ENCODE measurements around the gene PLRG1.

PLRG1 gene

DNA sequence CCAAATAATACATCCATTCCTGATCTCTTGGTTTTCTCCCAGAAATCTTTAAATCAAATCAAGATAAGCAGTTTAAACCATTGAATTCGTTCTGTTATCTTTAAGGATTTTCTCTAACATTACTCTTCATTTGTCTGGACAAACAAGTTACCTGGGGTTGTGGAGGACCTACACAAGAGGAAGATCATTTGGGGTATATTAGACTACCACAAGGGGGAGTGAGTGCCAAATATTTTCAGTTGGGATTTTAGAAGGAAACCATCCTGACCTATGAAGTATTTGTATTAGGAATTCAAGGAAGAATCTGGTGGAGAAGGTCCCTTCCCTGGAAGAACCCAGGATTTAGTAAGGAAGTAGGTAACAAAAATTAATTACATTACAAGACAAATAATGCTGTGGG is 46.6 kb downstream of the PLRG1 start:
- TF ChIP-seq, protein P1, sequence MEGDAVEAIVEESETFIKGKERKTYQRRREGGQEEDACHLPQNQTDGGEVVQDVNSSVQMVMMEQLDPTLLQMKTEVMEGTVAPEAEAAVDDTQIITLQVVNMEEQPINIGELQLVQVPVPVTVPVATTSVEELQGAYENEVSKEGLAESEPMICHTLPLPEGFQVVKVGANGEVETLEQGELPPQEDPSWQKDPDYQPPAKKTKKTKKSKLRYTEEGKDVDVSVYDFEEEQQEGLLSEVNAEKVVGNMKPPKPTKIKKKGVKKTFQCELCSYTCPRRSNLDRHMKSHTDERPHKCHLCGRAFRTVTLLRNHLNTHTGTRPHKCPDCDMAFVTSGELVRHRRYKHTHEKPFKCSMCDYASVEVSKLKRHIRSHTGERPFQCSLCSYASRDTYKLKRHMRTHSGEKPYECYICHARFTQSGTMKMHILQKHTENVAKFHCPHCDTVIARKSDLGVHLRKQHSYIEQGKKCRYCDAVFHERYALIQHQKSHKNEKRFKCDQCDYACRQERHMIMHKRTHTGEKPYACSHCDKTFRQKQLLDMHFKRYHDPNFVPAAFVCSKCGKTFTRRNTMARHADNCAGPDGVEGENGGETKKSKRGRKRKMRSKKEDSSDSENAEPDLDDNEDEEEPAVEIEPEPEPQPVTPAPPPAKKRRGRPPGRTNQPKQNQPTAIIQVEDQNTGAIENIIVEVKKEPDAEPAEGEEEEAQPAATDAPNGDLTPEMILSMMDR (IDR thresholded peaks at IDR 0.05; ENCODE audit: extremely low read depth, missing control alignments): peak; percentile 10
- peak; percentile 39 for DNase-seq (ENCODE audit: low spot score)

DNA sequence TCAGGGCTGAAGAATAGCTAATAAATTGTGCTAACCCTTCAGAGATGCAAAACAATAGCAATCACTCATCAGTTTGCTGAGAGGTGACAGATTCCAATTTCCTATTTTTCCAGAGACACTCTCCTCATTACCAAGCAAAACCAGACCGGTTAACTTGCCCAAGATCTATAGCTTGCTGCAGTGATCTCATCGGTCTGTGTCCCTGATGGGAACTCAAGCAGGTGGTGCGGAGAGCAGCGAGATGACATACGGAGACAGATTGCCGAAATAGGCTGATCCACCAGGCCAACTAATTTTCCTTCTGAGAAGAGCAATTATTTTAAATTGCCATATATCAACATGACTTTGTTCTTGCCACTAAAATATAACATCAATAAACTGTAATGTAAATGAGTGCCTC is 48.1 kb downstream of the PLRG1 start:
- TF ChIP-seq, protein P1 (IDR thresholded peaks at IDR 0.05; ENCODE audit: extremely low read depth, missing control alignments): no peak
- no peak for DNase-seq (ENCODE audit: low spot score)

DNA sequence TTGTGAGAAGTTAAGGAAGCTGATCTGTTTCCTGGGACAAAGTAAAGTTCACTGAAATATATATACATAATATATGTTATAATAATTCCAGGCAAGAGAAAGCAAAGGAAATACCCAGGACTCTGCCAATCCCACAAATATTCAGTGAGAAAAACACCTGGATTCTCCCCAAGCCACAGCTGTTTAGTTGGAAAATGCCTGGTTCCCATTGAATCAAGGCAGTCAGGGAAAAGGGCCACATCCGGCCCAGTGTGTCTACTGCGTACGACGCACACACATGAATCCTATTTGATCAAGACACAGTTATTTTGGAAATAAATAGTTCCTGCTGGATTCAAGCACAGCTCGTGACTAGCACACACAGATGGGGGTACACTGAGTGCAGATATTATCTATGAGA is 52.3 kb downstream of the PLRG1 start:
- TF ChIP-seq, protein P1 (IDR thresholded peaks at IDR 0.05; ENCODE audit: extremely low read depth, missing control alignments): no peak
- DNase-seq (ENCODE audit: low spot score): no peak

DNA sequence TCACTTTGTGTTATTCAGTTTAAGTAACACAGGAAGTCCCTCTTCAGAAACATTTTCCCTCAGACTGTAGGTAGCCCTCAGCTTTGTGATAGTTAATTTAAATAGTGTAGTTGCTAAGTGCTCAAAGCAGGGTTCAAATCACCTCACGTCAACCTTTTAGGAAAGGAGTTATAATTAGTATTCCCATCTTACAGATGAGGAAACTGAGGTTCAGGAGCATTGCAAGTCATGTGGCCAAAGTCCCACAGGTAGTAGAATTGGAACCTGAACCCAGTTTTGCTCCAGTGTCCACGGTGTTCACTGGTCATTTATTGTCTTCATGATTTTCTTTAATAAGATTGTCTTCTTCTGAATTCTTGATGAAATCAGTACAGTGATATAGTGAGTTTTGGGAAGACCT is 54.3 kb downstream of the PLRG1 start:
- no peak for DNase-seq (ENCODE audit: low spot score)
- TF ChIP-seq, protein P1 (IDR thresholded peaks at IDR 0.05; ENCODE audit: extremely low read depth, missing control alignments): no peak

DNA sequence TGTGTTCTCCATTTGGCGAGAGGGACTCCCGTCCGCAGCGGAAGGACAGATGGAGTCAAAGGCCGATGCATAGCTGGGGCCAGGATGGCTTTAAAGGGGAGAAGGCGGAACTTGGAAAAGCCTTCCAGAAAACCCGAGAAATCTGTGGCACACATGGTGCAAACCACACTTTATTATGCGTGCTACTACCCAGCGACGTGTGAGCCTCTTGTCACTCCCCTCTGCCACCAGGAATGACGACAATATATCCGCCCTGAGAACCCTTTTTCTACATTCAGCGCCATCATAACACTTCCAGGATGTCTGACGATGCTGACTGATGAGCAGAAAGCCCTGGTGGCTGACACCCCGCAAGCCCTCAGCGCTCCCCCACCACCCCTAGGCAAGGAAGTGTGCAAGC is 57.9 kb downstream of the PLRG1 start:
- TF ChIP-seq, protein P1 (IDR thresholded peaks at IDR 0.05; ENCODE audit: extremely low read depth, missing control alignments): no peak
- DNase-seq (ENCODE audit: low spot score): no peak

DNA sequence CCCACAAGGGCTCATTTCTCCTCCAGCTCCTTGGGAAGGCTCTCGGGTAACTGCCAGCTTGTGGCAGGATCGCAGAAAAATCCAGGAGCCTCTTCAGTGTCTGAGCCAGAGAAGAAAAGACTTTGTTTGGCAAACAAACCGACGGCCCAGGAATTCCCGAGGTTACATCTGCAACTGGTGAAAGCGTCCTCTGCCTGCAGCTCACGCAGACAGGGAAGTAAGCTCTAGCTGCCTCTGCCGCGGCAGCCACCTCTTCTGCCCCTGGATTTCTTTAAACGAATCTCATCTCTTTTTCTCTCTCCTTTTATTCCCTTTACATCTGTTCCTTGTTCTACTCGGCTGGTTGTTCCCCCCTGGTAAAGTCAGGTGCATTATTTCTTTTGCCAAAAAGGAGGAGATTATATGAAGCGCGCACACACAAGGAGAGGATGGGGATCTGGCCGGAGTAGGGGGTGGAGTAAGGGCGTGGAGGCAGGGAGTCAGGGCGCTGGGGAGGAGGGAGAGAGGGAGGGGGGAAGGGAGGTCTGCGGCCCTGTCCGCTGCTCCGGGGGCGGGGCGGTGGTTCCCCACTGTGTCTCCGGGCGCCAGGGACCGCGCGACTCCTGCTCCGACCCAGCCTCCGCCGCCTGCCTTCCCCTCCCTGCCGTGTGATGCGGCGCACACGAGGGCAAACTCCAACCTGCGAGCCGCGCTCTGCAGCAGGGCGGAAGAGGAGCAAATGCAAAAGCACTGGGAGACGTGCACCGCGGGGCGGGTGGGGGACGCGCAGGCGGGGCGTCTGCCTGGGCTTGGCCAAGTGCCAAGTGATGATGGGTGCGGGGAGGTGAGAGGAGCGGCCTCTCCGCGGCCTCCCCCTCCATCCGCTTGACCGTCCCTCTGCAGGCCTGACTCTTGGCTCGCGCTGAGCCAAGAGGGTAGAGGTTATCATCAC is 58.6 kb downstream of the PLRG1 start, which contains the start of gene DCHS2:
DCHS2 (minus strand) TSS at position 459 of the 931 bp plus-strand sequence; CDS start at position 15, 444 bp downstream.
- TF ChIP-seq, protein P1 (IDR thresholded peaks at IDR 0.05; ENCODE audit: extremely low read depth, missing control alignments): no peak
- peak; percentile 64 for DNase-seq (ENCODE audit: low spot score)

DNA sequence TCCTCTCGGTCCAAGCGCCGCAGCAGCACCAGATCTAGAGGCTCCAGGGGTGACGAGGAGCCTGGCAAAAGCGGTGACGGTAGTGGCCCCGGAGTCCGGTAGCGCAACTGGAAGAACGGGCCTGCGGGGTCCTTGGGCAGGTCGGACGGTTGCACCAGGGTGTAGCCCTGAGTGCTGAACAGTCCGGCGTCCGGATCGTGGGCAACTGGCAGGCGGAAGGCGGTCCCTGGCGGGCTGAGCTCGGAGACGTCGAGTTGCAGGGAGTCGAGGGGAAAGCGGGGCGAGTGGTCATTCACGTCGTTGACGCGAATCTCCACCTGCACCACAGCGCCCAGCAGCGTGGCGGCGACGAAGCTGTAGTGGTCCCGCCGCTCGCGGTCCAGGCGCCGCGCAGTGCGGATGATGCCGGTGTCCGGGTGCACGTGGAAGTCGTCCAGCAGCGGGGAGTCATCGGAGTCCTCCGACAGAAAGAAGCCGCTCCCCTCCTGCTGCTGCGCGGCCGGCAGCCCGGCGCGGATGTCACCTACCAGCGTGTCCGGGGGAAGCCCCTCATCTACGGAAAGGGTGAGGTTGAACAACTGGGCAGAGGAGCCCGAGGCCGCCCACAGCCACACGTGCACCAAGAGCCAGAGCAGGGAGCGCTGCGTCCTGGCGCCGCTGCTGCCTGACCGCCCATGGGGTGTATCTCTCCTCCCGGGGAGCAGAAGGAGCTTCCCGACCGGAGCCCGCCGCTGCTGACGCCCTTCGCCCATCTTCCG is 59.4 kb downstream of the PLRG1 start:
- DNase-seq (ENCODE audit: low spot score): peak; percentile 74
- TF ChIP-seq, protein P1 (IDR thresholded peaks at IDR 0.05; ENCODE audit: extremely low read depth, missing control alignments): no peak

Measured in GM20000 (cell line).